GM19468 (cell line): ENCODE results near the gene OR6P1.

Experiments used
- ATAC-seq: cut with Tn5 transposase; IDR thresholded peaks from one replicate; pipeline ENCODE4 v1.9.1; 2021; ENCODE audit warnings: mild to moderate bottlenecking, moderate library complexity, moderate number of reproducible peaks; ENCODE audit not compliant: unreplicated experiment; ENCODE audit errors: extremely low read depth

Gene OR6P1

GRCh38 chr1:158570480-158570879 lies at the start of gene OR6P1:
Gene OR6P1 (minus strand): TSS chr1:158570580. CDS start chr1:158563604, 6,976 bp downstream.
- no peak for ATAC-seq

GRCh38 chr1:158613764-158614163 lies 43.4 kb upstream of the OR6P1 start:
- ATAC-seq: no peak

- ATAC-seq: no peak
Observed at GRCh38 chr1:158611916-158612315, 41.5 kb upstream of the OR6P1 start.

- no peak for ATAC-seq
Observed at GRCh38 chr1:158607296-158607695, 36.9 kb upstream of the OR6P1 start.

- ATAC-seq: no peak
Observed at GRCh38 chr1:158604968-158605367, 34.6 kb upstream of the OR6P1 start, which contains the start of gene OR10Z1. Gene OR10Z1 (plus strand): TSS chr1:158605268. CDS start chr1:158606439, 1,171 bp downstream.

GRCh38 chr1:158600735-158601134 lies 30.4 kb upstream of the OR6P1 start:
- no peak for ATAC-seq

GRCh38 chr1:158586942-158587341 lies 16.6 kb upstream of the OR6P1 start:
- no peak for ATAC-seq

GRCh38 chr1:158583962-158584361 lies 13.6 kb upstream of the OR6P1 start:
- no peak for ATAC-seq

- no peak for ATAC-seq
Observed at GRCh38 chr1:158579733-158580132, 9.4 kb upstream of the OR6P1 start, which contains the start of gene OR10X1. Gene OR10X1 (minus strand): TSS chr1:158579899. CDS start chr1:158579899, 0 bp downstream.

GRCh38 chr1:158577561-158577960 lies 7.2 kb upstream of the OR6P1 start:
- ATAC-seq: no peak

- ATAC-seq: no peak
Observed at GRCh38 chr1:158572226-158572625, 1.8 kb upstream of the OR6P1 start.

- ATAC-seq: no peak
Observed at GRCh38 chr1:158564608-158565007, 5.8 kb downstream of the OR6P1 start.

GRCh38 chr1:158563853-158564252 lies 6.5 kb downstream of the OR6P1 start:
- no peak for ATAC-seq

GRCh38 chr1:158559696-158560095 lies 10.7 kb downstream of the OR6P1 start:
- no peak for ATAC-seq

GRCh38 chr1:158554352-158554751 lies 16.0 kb downstream of the OR6P1 start, which contains the start of gene OR6Y1:
Gene OR6Y1 (minus strand): TSS chr1:158554405. CDS start chr1:158548105, 6,300 bp downstream.
- no peak for ATAC-seq

- ATAC-seq: no peak
Observed at GRCh38 chr1:158552296-158552695, 18.1 kb downstream of the OR6P1 start.

- ATAC-seq: no peak
Observed at GRCh38 chr1:158547533-158547932, 22.8 kb downstream of the OR6P1 start.

- ATAC-seq: no peak
Observed at GRCh38 chr1:158537609-158538008, 32.8 kb downstream of the OR6P1 start.

GRCh38 chr1:158534496-158534895 lies 35.9 kb downstream of the OR6P1 start:
- no peak for ATAC-seq

GRCh38 chr1:158527190-158527815 lies 43.1 kb downstream of the OR6P1 start:
- ATAC-seq: no peak

GRCh38 chr1:158521666-158522058 lies 48.7 kb downstream of the OR6P1 start:
- no peak for ATAC-seq
